Body of pancreas (tissue), 4 donors: ENCODE data around the gene AK1.

Source experiments
- POLR2A ChIP-seq, 3 donors: fragments of 450-650 bp; IDR thresholded peaks; one replicate each; pipeline ENCODE4 v1.6.1; 2016; ENCODE audit warnings: antibody characterized with exemption in 3 of 3, mild to moderate bottlenecking in 2 of 3
- TF ChIP-seq, protein P1 (sequence below), 7 experiments: fragments of 450-650 bp in 4 of 7; fragments of 200-600 bp in 3 of 7; sonication (generic) in 3 of 7; IDR thresholded peaks; one replicate each; pipeline ENCODE4 v1.5.1; 2016 to 2019; ENCODE audit warnings: antibody characterized with exemption in 7 of 7

DNA sequence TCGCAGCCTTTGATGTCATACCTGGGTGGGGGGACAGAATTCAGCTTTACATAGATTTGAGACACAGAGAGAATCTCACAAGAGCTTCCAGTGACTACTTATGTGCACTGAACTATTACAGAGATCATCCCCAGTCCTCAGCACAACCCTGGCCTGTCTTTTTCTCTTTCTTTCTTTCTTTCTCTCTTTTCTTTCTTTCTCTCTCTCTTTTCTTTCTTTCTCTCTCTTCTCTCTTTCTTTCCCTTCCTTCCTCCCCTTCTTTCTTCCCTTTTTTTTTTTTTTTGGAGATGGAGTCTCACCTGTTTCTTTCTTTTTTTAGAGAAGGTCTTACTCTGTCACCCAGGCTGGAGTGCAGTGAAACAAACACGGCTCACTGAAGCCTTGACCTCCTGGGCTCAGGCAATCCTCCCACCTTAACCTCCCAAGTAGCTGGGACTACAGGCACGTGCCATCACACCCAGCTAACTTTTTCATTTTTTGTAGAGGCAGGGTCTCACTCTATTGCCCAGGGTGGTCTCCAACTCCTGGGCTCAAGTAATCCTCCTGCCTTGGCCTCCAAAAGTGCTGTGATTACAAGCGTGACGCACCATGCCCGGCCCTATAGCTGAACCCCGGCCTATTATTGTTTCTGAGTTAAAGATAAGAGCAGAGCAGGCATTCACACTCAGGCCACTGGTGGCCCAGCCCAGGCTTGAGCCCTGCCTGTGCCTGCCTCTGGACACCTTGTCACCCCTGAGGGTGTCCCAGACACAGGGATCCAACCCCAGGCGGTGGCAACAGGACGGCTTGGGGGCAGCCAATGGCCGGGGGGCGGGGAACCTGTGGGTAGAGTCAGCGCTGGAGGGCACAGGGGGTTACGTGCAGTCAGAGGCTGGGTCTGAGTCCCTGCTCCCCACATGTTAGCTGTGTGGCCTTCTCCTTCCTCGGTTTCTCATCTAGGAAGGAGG is 48.8 kb upstream of the AK1 start:
- TF ChIP-seq, protein P1, sequence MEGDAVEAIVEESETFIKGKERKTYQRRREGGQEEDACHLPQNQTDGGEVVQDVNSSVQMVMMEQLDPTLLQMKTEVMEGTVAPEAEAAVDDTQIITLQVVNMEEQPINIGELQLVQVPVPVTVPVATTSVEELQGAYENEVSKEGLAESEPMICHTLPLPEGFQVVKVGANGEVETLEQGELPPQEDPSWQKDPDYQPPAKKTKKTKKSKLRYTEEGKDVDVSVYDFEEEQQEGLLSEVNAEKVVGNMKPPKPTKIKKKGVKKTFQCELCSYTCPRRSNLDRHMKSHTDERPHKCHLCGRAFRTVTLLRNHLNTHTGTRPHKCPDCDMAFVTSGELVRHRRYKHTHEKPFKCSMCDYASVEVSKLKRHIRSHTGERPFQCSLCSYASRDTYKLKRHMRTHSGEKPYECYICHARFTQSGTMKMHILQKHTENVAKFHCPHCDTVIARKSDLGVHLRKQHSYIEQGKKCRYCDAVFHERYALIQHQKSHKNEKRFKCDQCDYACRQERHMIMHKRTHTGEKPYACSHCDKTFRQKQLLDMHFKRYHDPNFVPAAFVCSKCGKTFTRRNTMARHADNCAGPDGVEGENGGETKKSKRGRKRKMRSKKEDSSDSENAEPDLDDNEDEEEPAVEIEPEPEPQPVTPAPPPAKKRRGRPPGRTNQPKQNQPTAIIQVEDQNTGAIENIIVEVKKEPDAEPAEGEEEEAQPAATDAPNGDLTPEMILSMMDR (IDR thresholded peaks at IDR 0.05) = no peak
- TF ChIP-seq POLR2A (IDR thresholded peaks at IDR 0.05) = no peak
